ENCODE measurements around the gene DCPS.
A peak's percentile ranks its signal among the peaks of the same experiment; 100 is the strongest.
"Not testable (repeated sequence)": the region's sequence is repeated elsewhere in the genome, so short reads cannot be mapped to it uniquely, and the experiment has no call there.

The DCPS gene, protein sequence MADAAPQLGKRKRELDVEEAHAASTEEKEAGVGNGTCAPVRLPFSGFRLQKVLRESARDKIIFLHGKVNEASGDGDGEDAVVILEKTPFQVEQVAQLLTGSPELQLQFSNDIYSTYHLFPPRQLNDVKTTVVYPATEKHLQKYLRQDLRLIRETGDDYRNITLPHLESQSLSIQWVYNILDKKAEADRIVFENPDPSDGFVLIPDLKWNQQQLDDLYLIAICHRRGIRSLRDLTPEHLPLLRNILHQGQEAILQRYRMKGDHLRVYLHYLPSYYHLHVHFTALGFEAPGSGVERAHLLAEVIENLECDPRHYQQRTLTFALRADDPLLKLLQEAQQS

DNA sequence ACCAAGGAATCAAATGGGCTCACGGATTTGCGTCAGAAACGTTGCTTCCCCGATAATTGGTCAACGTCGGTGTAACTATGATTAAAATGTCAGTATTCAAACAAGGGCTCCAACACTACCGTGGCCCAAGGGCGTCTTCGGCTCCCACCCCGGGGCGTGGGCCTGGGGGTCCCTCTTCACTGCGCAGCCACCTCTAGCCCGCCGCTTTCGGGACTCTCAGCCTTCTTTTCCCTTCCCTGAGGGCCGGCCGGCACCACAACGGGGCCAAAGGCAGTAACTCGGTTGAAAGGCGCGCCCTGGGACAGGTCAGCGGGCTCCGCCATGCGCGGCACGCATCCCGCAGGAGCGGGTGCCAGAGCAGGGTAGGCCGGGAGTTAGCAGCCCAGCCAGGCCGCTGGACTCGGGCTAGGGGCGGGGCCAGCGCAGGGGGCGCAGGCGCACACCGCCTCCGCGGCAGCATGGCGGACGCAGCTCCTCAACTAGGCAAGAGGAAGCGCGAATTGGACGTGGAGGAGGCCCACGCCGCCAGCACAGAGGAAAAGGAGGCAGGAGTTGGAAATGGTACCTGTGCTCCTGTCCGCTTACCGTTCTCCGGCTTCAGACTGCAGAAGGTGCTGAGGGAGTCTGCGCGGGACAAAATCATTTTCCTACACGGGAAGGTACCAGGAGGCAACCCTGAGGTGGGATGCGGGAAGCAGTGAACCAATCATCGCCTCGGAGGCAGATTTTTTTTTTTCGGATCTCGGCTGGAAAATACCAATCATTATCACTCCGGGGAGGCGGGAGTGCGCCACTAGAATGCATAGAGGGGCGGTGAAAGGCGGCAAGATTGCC, at the start of gene DCPS:
Gene DCPS, plus strand, starts transcription at position 438 of the 834 bp plus-strand sequence. Its CDS starts 21 bp downstream, at position 459.
- peaks cover 34% of the 10 kb centered on the region for H3K4me1 Mint-ChIP-seq (ENCODE audit: low read depth)
- intact Hi-C loops (cut with micrococcal nuclease): loop anchor here (5.0 kb wide), 1 partner anchor 37 kb away; the partner anchor contains the start of genes FOXRED1 and SRPRA
- H3K27ac Mint-ChIP-seq: peak within 1 kb of the TSS; percentile 87
- H3K36me3 Mint-ChIP-seq (ENCODE audit: low read depth): peaks cover 41% of the 10 kb centered on the region
- H3K27me3 Mint-ChIP-seq: no peaks in the 10 kb centered on the region
- peak within 1 kb of the TSS; percentile 96 for H3K4me3 Mint-ChIP-seq
- H3K9me3 Mint-ChIP-seq: no peaks in the 10 kb centered on the region

DNA sequence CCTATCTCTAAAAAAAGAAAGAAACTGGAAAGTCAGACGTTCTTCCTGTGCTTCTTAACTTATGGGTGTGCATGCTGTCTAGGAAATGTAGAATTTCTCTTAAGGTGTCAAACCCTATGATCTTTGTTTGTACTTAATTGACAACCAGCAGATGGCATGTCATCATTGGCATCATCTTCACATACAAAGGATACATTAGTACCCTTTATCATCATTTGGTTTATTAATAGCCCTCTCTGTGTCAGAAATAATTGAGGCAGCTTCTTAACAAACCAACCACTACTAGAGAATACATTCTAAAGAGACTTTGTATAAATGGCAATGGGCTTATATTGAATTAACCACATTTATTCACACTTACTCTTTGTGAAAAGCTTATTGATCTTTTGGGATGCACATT, 49.0 kb upstream of the DCPS start:
- intact Hi-C loops (cut with micrococcal nuclease): no loop called here
- H3K36me3 Mint-ChIP-seq (ENCODE audit: low read depth): peaks cover 87% of the 10 kb centered on the region
- no peaks in the 10 kb centered on the region for H3K27me3 Mint-ChIP-seq
- H3K9me3 Mint-ChIP-seq: no peaks in the 10 kb centered on the region
- H3K27ac Mint-ChIP-seq: no peak overlapping the region
- no peaks in the 10 kb centered on the region for H3K4me1 Mint-ChIP-seq (ENCODE audit: low read depth)
- H3K4me3 Mint-ChIP-seq: no peak overlapping the region

DNA sequence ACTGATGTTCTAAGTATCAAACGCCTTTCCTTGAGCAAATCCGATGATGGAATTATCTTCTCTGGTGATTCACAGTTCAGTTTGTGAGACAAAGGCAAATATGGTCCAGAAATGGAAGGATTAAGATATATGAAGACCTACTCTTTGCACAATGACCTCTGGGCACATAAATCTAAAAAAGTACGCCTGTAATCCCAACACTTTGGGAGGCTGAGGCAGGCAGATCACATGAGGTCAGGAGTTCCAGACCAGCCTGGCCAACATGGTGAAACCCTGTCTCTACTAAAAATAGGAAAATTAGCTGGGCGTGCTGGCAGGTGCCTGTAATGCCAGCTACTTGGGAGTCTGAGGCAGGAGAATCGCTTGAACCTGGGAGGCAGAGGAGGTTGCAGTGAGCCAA, 48.4 kb upstream of the DCPS start:
- H3K36me3 Mint-ChIP-seq (ENCODE audit: low read depth): peaks cover 87% of the 10 kb centered on the region
- H3K9me3 Mint-ChIP-seq; H3K27ac Mint-ChIP-seq; intact Hi-C loops (cut with micrococcal nuclease); H3K27me3 Mint-ChIP-seq; H3K4me3 Mint-ChIP-seq; H3K4me1 Mint-ChIP-seq (ENCODE audit: low read depth): not testable (repeated sequence)

DNA sequence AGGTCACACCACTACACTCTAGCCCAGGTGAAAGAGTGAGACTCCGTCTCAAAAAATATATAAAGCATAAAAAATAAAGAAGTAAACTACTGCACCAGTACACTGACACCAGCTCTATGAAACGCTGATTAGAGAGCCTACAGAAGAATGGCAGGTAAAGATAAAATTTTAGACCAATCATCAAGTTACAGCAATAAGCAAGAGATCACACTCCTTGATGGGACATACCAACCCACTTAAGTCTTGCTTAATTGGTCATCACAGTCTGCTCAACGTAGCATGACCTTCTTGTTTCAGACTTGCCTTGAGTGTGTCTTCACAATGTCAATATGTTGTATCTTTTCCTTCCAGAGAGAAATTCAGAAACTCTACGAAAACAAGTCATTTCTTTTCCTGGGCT, 47.6 kb upstream of the DCPS start:
- Mint-ChIP-seq H3K36me3 (ENCODE audit: low read depth) (peaks cover 87% of the 10 kb centered on the region), H3K4me1 (ENCODE audit: low read depth) (peaks cover 3% of the 10 kb centered on the region), H3K27ac (no peak overlapping the region)

DNA sequence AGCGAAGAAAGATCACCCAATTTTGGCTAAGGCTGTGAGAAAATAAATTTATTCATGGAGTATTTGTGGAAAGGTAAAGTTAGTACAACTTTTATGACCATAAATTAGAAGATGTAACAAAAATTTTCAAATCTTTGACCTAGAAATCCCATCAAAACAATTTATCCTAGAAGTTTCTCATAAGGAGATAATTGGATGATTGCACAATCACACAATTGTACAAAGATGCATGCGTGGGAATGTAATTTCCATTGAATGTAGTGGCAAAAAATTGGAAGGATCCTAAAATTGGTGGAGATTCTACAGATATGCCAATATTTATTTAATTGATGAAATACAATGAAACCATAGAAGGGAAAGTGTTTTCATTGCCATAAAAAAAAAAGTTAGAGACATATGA, 46.7 kb upstream of the DCPS start:
- Mint-ChIP-seq H3K36me3 (ENCODE audit: low read depth) (peaks cover 87% of the 10 kb centered on the region), H3K27me3 (no peaks in the 10 kb centered on the region)

More for the DNA sequence above, 47.6 kb upstream of the DCPS start:
- H3K4me3 Mint-ChIP-seq: no peak overlapping the region
- H3K9me3 Mint-ChIP-seq: no peaks in the 10 kb centered on the region
- intact Hi-C loops (cut with micrococcal nuclease): no loop called here
- H3K27me3 Mint-ChIP-seq: no peaks in the 10 kb centered on the region

DNA sequence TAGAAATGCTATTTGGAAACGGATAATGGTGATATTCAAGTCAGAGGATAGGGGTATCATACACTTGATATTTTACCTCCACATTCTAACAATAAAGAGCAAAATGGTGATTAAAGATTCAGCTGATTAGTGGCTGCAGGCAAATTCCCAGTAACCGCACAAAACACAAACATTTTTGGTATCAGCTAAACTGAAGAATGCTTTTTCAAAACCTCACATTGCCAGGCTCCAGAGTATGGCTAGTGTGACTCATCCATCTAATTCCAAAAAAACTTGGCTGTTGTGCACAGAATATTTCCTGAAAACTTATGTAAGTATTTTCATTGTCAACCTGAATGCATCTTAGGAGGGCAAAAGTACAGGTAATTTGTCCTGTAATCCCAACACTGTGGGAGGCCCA, 46.1 kb upstream of the DCPS start:
- H3K36me3 Mint-ChIP-seq (ENCODE audit: low read depth): peaks cover 87% of the 10 kb centered on the region
- H3K27me3 Mint-ChIP-seq: no peaks in the 10 kb centered on the region
- H3K4me1 Mint-ChIP-seq (ENCODE audit: low read depth): peaks cover 5% of the 10 kb centered on the region
- no peaks in the 10 kb centered on the region for H3K9me3 Mint-ChIP-seq
- H3K4me3 Mint-ChIP-seq: no peak overlapping the region
- intact Hi-C loops (cut with micrococcal nuclease): no loop called here
- no peak overlapping the region for H3K27ac Mint-ChIP-seq

More for the DNA sequence above, 46.7 kb upstream of the DCPS start:
- intact Hi-C loops (cut with micrococcal nuclease): no loop called here
- no peak overlapping the region for H3K27ac Mint-ChIP-seq
- H3K4me3 Mint-ChIP-seq: no peak overlapping the region
- peaks cover 5% of the 10 kb centered on the region for H3K4me1 Mint-ChIP-seq (ENCODE audit: low read depth)
- H3K9me3 Mint-ChIP-seq: no peaks in the 10 kb centered on the region

DNA sequence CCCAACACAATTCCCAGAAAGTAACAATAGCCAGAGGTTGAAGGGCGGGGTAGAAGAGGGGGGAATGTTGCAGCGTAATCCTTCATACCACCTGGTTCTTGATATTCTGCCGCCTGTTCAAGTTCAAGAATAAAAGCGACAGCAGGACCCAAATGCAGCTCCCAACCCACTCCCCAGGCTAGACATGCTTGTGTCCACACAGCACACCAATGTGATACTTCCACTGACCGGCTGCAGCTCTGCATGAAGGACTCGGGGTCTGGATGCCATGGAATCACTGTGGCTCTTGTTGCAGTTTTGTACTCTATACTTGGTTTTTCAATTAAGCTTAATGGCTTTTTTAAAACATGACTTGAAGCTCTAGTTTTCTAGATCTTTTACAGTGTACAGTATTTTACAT, 41.6 kb upstream of the DCPS start:
- Mint-ChIP-seq H3K4me3 (no peak overlapping the region), H3K36me3 (ENCODE audit: low read depth) (peaks cover 87% of the 10 kb centered on the region), H3K9me3 (no peaks in the 10 kb centered on the region), H3K4me1 (ENCODE audit: low read depth) (peaks cover 21% of the 10 kb centered on the region), H3K27ac (no peak overlapping the region), H3K27me3 (no peaks in the 10 kb centered on the region)
- intact Hi-C loops (cut with micrococcal nuclease): no loop called here

DNA sequence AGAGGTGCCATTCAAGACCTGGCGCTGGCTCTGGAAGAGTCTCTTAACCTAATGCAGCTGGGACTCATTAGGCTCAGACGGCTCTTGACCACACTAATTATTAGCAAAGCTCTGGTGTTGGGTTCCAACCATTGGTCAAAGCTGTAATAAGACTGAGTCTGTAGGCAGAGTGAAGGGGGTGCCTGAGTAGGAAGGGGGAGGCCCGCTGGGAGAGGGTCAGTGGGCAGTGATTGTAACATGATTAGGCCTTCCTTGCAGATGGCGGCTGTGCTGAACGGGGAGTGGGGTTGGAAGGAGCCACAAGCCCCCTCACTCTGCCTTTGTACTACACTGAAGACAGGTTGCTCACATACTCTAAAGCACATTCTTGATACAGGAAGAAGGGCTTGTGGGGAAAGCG, 40.4 kb upstream of the DCPS start:
- peaks cover 27% of the 10 kb centered on the region for H3K4me1 Mint-ChIP-seq (ENCODE audit: low read depth)
- peaks cover 89% of the 10 kb centered on the region for H3K36me3 Mint-ChIP-seq (ENCODE audit: low read depth)
- H3K9me3 Mint-ChIP-seq: no peaks in the 10 kb centered on the region
- H3K4me3 Mint-ChIP-seq: no peak overlapping the region
- intact Hi-C loops (cut with micrococcal nuclease): no loop called here
- H3K27me3 Mint-ChIP-seq: no peaks in the 10 kb centered on the region
- H3K27ac Mint-ChIP-seq: no peak overlapping the region

DNA sequence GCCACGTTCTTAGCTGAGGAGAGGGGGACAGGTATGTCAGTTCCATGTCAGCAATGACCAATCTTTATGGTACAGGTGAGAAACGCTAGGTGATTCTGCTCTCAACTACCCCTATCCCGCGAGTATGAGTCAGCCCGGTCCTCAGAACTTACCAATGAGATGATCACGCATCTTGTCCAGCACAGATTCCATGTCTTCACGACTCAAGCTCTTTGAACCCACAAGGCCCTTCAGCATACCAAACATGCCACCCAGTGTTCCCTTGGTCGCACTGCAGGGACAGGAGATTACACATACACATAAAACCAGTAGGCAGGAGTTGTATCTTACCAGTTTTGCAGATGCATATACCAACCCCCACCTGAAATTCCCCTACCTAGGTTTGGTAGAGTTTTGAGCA, 38.0 kb upstream of the DCPS start:
- no peak overlapping the region for H3K27ac Mint-ChIP-seq
- H3K4me1 Mint-ChIP-seq (ENCODE audit: low read depth): peaks cover 33% of the 10 kb centered on the region
- no peaks in the 10 kb centered on the region for H3K27me3 Mint-ChIP-seq
- H3K4me3 Mint-ChIP-seq: no peak overlapping the region
- intact Hi-C loops (cut with micrococcal nuclease): loop anchor here (5.0 kb wide), 1 partner anchor 36 kb away; the partner anchor contains the start of gene DCPS
- peaks cover 86% of the 10 kb centered on the region for H3K36me3 Mint-ChIP-seq (ENCODE audit: low read depth)
- no peaks in the 10 kb centered on the region for H3K9me3 Mint-ChIP-seq

DNA sequence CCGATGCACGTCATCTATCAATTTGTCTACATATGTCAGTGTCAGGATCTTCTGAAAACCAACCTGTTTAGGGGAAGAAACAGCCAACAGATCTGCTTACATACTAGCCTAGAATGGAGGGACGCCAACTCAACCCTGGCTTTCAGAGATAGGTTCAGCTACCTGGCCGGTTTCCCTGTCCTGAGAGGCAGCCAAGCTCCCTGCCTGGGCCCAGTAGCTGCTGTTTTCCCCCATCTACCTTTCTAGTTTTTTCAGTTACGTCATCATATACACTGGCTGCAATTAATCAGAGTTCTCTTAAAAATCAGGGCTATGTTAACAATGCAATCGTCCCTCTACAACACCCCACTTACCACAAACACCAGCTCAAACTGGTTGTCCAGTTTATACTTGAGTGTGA, 36.2 kb upstream of the DCPS start:
- H3K27ac Mint-ChIP-seq: peak overlapping the region; percentile 98
- peaks cover 71% of the 10 kb centered on the region for H3K36me3 Mint-ChIP-seq (ENCODE audit: low read depth)
- intact Hi-C loops (cut with micrococcal nuclease): loop anchor here (1.0 to 5.0 kb wide), 3 partner anchors 35 to 675 kb away; partner anchors contain the start of genes DCPS and STT3A
- H3K4me3 Mint-ChIP-seq: peak overlapping the region; percentile 94
- peaks cover 28% of the 10 kb centered on the region for H3K4me1 Mint-ChIP-seq (ENCODE audit: low read depth)
- H3K9me3 Mint-ChIP-seq: no peaks in the 10 kb centered on the region
- no peaks in the 10 kb centered on the region for H3K27me3 Mint-ChIP-seq

DNA sequence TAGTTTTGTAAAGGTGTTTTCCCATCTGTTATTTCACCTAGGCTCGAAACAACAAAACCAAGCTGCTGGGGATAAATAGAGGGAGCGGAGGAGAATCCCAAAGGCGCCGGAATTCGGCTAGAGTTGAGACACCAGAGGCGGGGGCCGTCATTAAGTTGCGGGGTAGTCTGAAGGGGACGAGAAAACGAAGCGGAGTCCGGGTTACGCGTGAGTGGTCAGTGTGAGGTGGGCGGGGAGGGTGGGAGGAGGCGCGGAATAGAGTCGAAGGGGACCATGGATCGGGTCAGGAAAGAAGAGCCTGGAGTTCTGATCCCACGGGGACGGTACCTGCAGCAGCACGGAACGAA, 35.5 kb upstream of the DCPS start:
- Mint-ChIP-seq H3K27ac (peak overlapping the region; percentile 98), H3K4me3 (peak overlapping the region; percentile 94), H3K27me3 (no peaks in the 10 kb centered on the region), H3K9me3 (no peaks in the 10 kb centered on the region), H3K36me3 (ENCODE audit: low read depth) (peaks cover 71% of the 10 kb centered on the region), H3K4me1 (ENCODE audit: low read depth) (peaks cover 28% of the 10 kb centered on the region)
- intact Hi-C loops (cut with micrococcal nuclease): loop anchor here (1.0 to 5.0 kb wide), 3 partner anchors 34 to 676 kb away; partner anchors contain the start of genes DCPS and STT3A

DNA sequence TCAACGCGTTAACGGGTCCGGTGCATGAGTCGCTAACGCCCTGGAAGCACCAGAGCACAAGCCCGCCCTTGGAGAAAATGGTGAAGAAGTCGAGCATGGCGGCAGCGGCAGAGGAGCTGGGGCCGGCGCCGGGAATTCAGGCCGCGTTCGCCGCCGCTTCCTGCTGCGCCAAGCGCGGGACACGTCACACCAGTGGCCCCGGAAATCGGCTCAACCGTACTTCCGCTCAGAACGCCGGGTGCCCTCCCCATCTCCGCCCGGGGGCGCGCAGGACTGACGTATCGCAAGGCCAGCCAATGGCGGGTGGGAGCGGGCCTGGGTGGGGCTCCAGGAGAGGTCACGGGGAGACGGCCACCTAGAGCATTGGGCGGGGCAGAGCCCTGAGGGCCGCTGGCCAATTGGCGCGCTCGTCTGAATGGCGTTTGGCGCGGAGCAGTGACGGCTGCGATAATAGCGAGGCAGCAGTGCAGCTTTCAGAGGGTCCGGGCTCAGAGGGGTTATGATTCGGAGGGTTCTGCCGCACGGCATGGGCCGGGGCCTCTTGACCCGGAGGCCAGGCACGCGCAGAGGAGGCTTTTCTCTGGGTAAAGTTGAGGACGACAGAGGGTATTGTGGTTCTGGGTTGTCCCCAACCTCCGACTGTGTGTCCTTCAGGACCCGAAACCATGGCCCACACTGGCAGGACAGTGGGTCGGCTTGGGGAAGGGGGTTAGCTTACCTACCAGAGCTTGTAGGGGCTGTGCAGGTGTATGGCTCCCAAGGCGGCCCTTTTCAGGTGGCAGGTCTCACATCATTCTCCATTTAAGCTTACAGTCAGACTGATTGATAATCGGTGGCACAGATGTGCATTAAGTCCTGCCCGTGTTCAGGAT, 34.9 kb upstream of the DCPS start, which contains the start of the genes FOXRED1 and SRPRA:
Gene FOXRED1, plus strand, starts transcription at position 447 of the 872 bp plus-strand sequence. Its CDS starts 53 bp downstream, at position 500.
Gene SRPRA, minus strand, starts transcription at position 188 of the 872 bp plus-strand sequence. Its CDS starts 91 bp downstream, at position 97.
- H3K27ac Mint-ChIP-seq: peak within 1 kb of the TSS; percentile 98
- peaks cover 71% of the 10 kb centered on the region for H3K36me3 Mint-ChIP-seq (ENCODE audit: low read depth)
- peak within 1 kb of the TSS; percentile 94 for H3K4me3 Mint-ChIP-seq
- H3K4me1 Mint-ChIP-seq (ENCODE audit: low read depth): peaks cover 28% of the 10 kb centered on the region
- no peaks in the 10 kb centered on the region for H3K9me3 Mint-ChIP-seq
- H3K27me3 Mint-ChIP-seq: no peaks in the 10 kb centered on the region
- intact Hi-C loops (cut with micrococcal nuclease): loop anchor here (1.0 to 5.0 kb wide), 5 partner anchors 14 to 676 kb away; partner anchors contain the start of genes DCPS, FAM118B, RPUSD4 and STT3A

DNA sequence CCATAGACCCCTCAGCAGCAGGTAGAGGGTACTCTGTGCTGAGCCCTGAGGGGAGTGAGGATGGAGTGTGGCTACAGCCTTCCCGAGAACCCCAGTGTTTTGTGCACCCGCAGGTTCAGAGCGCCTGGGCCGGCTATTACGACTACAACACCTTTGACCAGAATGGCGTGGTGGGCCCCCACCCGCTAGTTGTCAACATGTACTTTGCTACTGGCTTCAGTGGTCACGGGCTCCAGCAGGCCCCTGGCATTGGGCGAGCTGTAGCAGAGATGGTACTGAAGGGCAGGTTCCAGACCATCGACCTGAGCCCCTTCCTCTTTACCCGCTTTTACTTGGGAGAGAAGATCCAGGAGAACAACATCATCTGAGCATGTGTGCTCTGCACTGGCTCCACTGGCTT, 26.5 kb upstream of the DCPS start:
- intact Hi-C loops (cut with micrococcal nuclease): no loop called here
- H3K4me3 Mint-ChIP-seq: no peak overlapping the region
- no peak overlapping the region for H3K27ac Mint-ChIP-seq
- peaks cover 59% of the 10 kb centered on the region for H3K36me3 Mint-ChIP-seq (ENCODE audit: low read depth)
- no peaks in the 10 kb centered on the region for H3K9me3 Mint-ChIP-seq
- H3K4me1 Mint-ChIP-seq (ENCODE audit: low read depth): peaks cover 33% of the 10 kb centered on the region
- H3K27me3 Mint-ChIP-seq: no peaks in the 10 kb centered on the region
